ENCODE data around the gene SDE2. TPM values are rescaled to one million over a fixed set of nuclear protein-coding genes. Genes with fewer than 3 reads are reported as not detected.

Gene SDE2
- total and polyA plus RNA-seq, 2 of the 4 experiments (the other 2 are of a cell fraction), result 8.5 to 14.7 TPM

DNA sequence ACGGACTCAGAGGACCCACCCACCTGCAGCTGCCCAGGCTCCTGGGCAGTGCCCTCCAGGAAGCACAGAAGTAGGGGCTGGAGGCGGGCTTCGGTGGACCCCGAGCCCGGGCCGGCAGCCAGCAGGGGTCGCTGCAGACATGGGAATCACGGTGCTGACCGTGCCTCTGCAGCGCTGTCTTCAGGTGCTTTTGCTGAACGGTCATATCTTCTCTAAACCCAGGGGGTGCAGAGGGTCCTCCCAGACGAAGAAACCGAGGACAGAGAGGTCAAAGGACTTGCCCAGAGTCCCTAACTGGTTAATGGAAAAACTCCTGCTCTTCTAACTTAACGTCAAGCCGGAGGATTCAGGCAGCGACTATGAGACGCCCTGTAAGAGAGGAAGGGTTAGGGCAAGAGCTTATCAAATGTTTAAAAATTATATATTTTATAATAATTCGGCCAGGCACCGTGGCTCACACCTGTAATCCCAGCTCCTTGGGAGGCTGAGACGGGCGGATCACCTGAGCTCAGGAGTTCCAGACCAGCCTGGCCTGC is 36.6 kb downstream of the SDE2 start:
- Histone ChIP-seq H3K4me2 (ENCODE audit: low read depth, low read length) (no peak overlapping the region), H2AFZ (replicated peaks; ENCODE audit: low read length, poor library complexity) (peak overlapping the region; percentile 79), H3K4ac (ENCODE audit: low read depth, low read length) (no peak overlapping the region), H2AK5ac (ENCODE audit: low read depth, low read length) (no peak overlapping the region), H2BK5ac (ENCODE audit: low read depth, low read length, poor library complexity, severe bottlenecking) (no peak overlapping the region), H2BK20ac (ENCODE audit: low read depth, low read length) (no peak overlapping the region), H4K5ac (ENCODE audit: low read depth, low read length) (no peak overlapping the region), H2BK15ac (ENCODE audit: low read depth, low read length) (no peak overlapping the region), H3K9me3 (ENCODE audit: control insufficient read depth, insufficient read depth, low read length) (no peaks in the 10 kb centered on the region), H3K9ac (ENCODE audit: low read depth, low read length) (no peak overlapping the region), H3K14ac (replicated peaks; ENCODE audit: low read depth, low read length) (no peak overlapping the region), H4K91ac (ENCODE audit: insufficient read depth, low read depth, low read length) (no peak overlapping the region), H2AK9ac (replicated peaks; ENCODE audit: low read depth, low read length, poor library complexity) (no peak overlapping the region), H4K20me1 (ENCODE audit: insufficient read depth, low read length) (no peaks in the 10 kb centered on the region), H3K79me1 (ENCODE audit: low read depth in 1 of 2, low read length in 2 of 2) (no peaks in the 10 kb centered on the region), H3K23ac (ENCODE audit: low read depth, low read length) (no peak overlapping the region; the same call in 1 of the 2 replicates), H3K4me1 (ENCODE audit: control insufficient read depth, insufficient read depth, low read length) (no peaks in the 10 kb centered on the region), H3K9me1 (ENCODE audit: insufficient read depth, low read length) (no peaks in the 10 kb centered on the region), H3K36me3 (ENCODE audit: control insufficient read depth, insufficient read depth, low read length) (no peaks in the 10 kb centered on the region), H3K27ac (ENCODE audit: insufficient read depth, low read length) (no peak overlapping the region), H3K56ac (ENCODE audit: extremely low read depth, insufficient read depth, low read length) (no peak overlapping the region), H3K27me3 (ENCODE audit: control insufficient read depth, insufficient read depth, low read length) (peaks cover 8% of the 10 kb centered on the region; the same call in 1 of the 2 replicates), H4K8ac (ENCODE audit: low read depth in 2 of 2, low read length in 2 of 2) (no peak overlapping the region), H3K4me3 (ENCODE audit: insufficient read depth, low read depth, low read length) (no peak overlapping the region), H3K18ac (ENCODE audit: low read depth, low read length) (no peak overlapping the region), H2BK120ac (ENCODE audit: low read depth, low read length) (no peak overlapping the region)
- DNase-seq (no peak), ATAC-seq (ENCODE audit: low read depth) (peak; percentile 56)
- BruUV-seq (replicated peaks), result no TSS peak
- intact Hi-C loops (cut with micrococcal nuclease), result no loop called here
- WGBS, 2 experiments (ENCODE audit: extremely low coverage in 2 of 2, insufficient read length in 1 of 2), result 0% methylated on average over 3 of the region's 21 CpGs; no CpG with 5 or more reads in 1 of the 2 experiments
- TF ChIP-seq, protein P1, sequence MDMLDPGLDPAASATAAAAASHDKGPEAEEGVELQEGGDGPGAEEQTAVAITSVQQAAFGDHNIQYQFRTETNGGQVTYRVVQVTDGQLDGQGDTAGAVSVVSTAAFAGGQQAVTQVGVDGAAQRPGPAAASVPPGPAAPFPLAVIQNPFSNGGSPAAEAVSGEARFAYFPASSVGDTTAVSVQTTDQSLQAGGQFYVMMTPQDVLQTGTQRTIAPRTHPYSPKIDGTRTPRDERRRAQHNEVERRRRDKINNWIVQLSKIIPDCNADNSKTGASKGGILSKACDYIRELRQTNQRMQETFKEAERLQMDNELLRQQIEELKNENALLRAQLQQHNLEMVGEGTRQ (IDR thresholded peaks at IDR 0.05; ENCODE audit: low read depth, low read length), result no peak
- TF ChIP-seq NFE2L2 (IDR thresholded peaks at IDR 0.05; ENCODE audit: low read depth, low read length) (no peak), POLR2A (IDR thresholded peaks at IDR 0.05; ENCODE audit: low read depth, low read length) (no peak), MAFK (IDR thresholded peaks at IDR 0.05; ENCODE audit: low read depth, low read length) (no peak), FOS (IDR thresholded peaks at IDR 0.05; ENCODE audit: low read depth, low read length) (no peak), MAZ (IDR thresholded peaks at IDR 0.05; ENCODE audit: borderline replicate concordance, low read depth, low read length) (no peak), RCOR1 (IDR thresholded peaks at IDR 0.05; ENCODE audit: insufficient replicate concordance, low read length) (no peak), CHD1 (IDR thresholded peaks at IDR 0.05; ENCODE audit: low read depth, low read length) (no peak), RFX5 (IDR thresholded peaks at IDR 0.05; ENCODE audit: low read depth, low read length) (no peak), CEBPB (IDR thresholded peaks at IDR 0.05; ENCODE audit: low read depth, low read length) (no peak), MXI1 (IDR thresholded peaks at IDR 0.05; ENCODE audit: borderline replicate concordance, low read depth, low read length) (no peak), SMC3 (IDR thresholded peaks at IDR 0.05; ENCODE audit: low read depth, low read length) (0 out of 2 replicates have a peak, but pooled peaks have one; percentile 8), RAD21 (IDR thresholded peaks at IDR 0.05; ENCODE audit: low read length) (peak; percentile 17; the same call in 1 of the 2 replicates), BHLHE40 (IDR thresholded peaks at IDR 0.05; ENCODE audit: low read depth, low read length) (no peak)
- TF ChIP-seq, protein P2, sequence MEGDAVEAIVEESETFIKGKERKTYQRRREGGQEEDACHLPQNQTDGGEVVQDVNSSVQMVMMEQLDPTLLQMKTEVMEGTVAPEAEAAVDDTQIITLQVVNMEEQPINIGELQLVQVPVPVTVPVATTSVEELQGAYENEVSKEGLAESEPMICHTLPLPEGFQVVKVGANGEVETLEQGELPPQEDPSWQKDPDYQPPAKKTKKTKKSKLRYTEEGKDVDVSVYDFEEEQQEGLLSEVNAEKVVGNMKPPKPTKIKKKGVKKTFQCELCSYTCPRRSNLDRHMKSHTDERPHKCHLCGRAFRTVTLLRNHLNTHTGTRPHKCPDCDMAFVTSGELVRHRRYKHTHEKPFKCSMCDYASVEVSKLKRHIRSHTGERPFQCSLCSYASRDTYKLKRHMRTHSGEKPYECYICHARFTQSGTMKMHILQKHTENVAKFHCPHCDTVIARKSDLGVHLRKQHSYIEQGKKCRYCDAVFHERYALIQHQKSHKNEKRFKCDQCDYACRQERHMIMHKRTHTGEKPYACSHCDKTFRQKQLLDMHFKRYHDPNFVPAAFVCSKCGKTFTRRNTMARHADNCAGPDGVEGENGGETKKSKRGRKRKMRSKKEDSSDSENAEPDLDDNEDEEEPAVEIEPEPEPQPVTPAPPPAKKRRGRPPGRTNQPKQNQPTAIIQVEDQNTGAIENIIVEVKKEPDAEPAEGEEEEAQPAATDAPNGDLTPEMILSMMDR (conservative IDR thresholded peaks at IDR 0.05; ENCODE audit: low read depth, low read length), result peak; percentile 45
- TF ChIP-seq, protein P3, sequence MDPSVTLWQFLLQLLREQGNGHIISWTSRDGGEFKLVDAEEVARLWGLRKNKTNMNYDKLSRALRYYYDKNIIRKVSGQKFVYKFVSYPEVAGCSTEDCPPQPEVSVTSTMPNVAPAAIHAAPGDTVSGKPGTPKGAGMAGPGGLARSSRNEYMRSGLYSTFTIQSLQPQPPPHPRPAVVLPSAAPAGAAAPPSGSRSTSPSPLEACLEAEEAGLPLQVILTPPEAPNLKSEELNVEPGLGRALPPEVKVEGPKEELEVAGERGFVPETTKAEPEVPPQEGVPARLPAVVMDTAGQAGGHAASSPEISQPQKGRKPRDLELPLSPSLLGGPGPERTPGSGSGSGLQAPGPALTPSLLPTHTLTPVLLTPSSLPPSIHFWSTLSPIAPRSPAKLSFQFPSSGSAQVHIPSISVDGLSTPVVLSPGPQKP (IDR thresholded peaks at IDR 0.05; ENCODE audit: borderline replicate concordance, low read depth, low read length), result no peak
- in situ Hi-C loops (cut with MboI; ENCODE audit: low sequenced_read_pairs), result no loop called here
- ChIA-PET POLR2A (ENCODE audit: unreplicated experiment) (no interaction called here), CTCF (interaction anchor here (0.8 to 1.3 kb wide), 5 partner anchors 8 to 488 kb away, joined by 3 to 4 read pairs (median 3); no protein-coding TSS in a partner anchor)
- dilution Hi-C loops (cut with HindIII; ENCODE audit: low sequenced_read_pairs, unreplicated experiment), result no loop called here

Measured in IMR-90 (cell line).